ENCODE measurements around the gene FGF13.

Gene FGF13

GRCh38 chrX:138711399-138712347 is at the start of gene FGF13:
Gene FGF13, minus strand, starts transcription at chrX:138711717. Its CDS starts 714 bp downstream, at chrX:138711003.
- DNase-seq: no peak

GRCh38 chrX:138759217-138759943 is 47.9 kb upstream of the FGF13 start:
- no peak for DNase-seq

GRCh38 chrX:138756234-138756633 is 44.7 kb upstream of the FGF13 start:
- DNase-seq: no peak

- no peak for DNase-seq
Observed at GRCh38 chrX:138754861-138755260, 43.3 kb upstream of the FGF13 start.

- no peak for DNase-seq
Observed at GRCh38 chrX:138748480-138748879, 37.0 kb upstream of the FGF13 start.

- no peak for DNase-seq
Observed at GRCh38 chrX:138745196-138745595, 33.7 kb upstream of the FGF13 start.

- DNase-seq: no peak
Observed at GRCh38 chrX:138742217-138742616, 30.7 kb upstream of the FGF13 start.

GRCh38 chrX:138740341-138740740 is 28.8 kb upstream of the FGF13 start:
- DNase-seq: no peak

- DNase-seq: no peak
Observed at GRCh38 chrX:138723301-138723700, 11.8 kb upstream of the FGF13 start.

- DNase-seq: no peak
Observed at GRCh38 chrX:138719396-138719795, 7.9 kb upstream of the FGF13 start.

GRCh38 chrX:138718941-138719340 is 7.4 kb upstream of the FGF13 start:
- DNase-seq: no peak

- DNase-seq: no peak
Observed at GRCh38 chrX:138710866-138711341, 613 bp downstream of the FGF13 start.

GRCh38 chrX:138709886-138710791 is 1.4 kb downstream of the FGF13 start:
- DNase-seq: no peak

- DNase-seq: no peak
Observed at GRCh38 chrX:138708268-138708667, 3.2 kb downstream of the FGF13 start.

GRCh38 chrX:138704596-138704995 is 6.9 kb downstream of the FGF13 start:
- no peak for DNase-seq

GRCh38 chrX:138704101-138704500 is 7.4 kb downstream of the FGF13 start:
- DNase-seq: no peak

- no peak for DNase-seq
Observed at GRCh38 chrX:138692591-138692990, 18.9 kb downstream of the FGF13 start.

- no peak for DNase-seq
Observed at GRCh38 chrX:138691186-138691585, 20.3 kb downstream of the FGF13 start.

- no peak for DNase-seq
Observed at GRCh38 chrX:138690591-138690990, 20.9 kb downstream of the FGF13 start.

- no peak for DNase-seq
Observed at GRCh38 chrX:138683600-138683999, 27.9 kb downstream of the FGF13 start.

GRCh38 chrX:138669693-138670092 is 41.8 kb downstream of the FGF13 start:
- DNase-seq: no peak

GRCh38 chrX:138664466-138664865 is 47.1 kb downstream of the FGF13 start:
- no peak for DNase-seq

- no peak for DNase-seq
Observed at GRCh38 chrX:138664016-138664415, 47.5 kb downstream of the FGF13 start.

All from activated gamma-delta T cell treated with Interleukin-2 at 50 U/mL for 16 hours (primary cell).